ENCODE measurements around the gene AKAP7.
"Not testable (repeated sequence)": the region's sequence is repeated elsewhere in the genome, so short reads cannot be mapped to it uniquely, and the experiment has no call there.

Gene AKAP7

GRCh38 chr6:131283466-131284175 lies 148.4 kb downstream of the AKAP7 start:
- Histone ChIP-seq H3K9ac (ENCODE audit: low read depth in 1 of 2, low read length in 2 of 2) (no peak overlapping the region), H3K27me3 (ENCODE audit: control insufficient read depth in 1 of 2, insufficient read depth in 2 of 2, low read length in 2 of 2) (no peaks in the 10 kb centered on the region), H3K4me3 (ENCODE audit: low read depth in 1 of 2, low read length in 2 of 2) (no peak overlapping the region), H3K36me3 (ENCODE audit: control insufficient read depth in 1 of 2, insufficient read depth in 2 of 2, low read length in 2 of 2) (peaks cover 6 to 9% of the 10 kb centered on the region in 2 donors), H3K9me3 (ENCODE audit: control insufficient read depth in 1 of 2, low read length in 2 of 2) (no peaks in the 10 kb centered on the region), H3K4me1 (ENCODE audit: control insufficient read depth in 1 of 2, insufficient read depth in 2 of 2, low read length in 2 of 2) (peaks cover 13 to 16% of the 10 kb centered on the region in 2 donors), H3K27ac (ENCODE audit: low read depth, low read length) (no peak overlapping the region)

- no peaks in the 10 kb centered on the region for H3K27me3 ChIP-seq (ENCODE audit: control insufficient read depth in 1 of 2, insufficient read depth in 2 of 2, low read length in 2 of 2)
- peaks cover 6 to 8% of the 10 kb centered on the region in 2 donors for H3K36me3 ChIP-seq (ENCODE audit: control insufficient read depth in 1 of 2, insufficient read depth in 2 of 2, low read length in 2 of 2)
- no peak overlapping the region for H3K27ac ChIP-seq (ENCODE audit: low read depth, low read length)
- H3K4me1 ChIP-seq (ENCODE audit: control insufficient read depth in 1 of 2, insufficient read depth in 2 of 2, low read length in 2 of 2), result peaks cover 13 to 16% of the 10 kb centered on the region in 2 donors
- H3K9ac ChIP-seq (ENCODE audit: low read depth in 1 of 2, low read length in 2 of 2), result no peak overlapping the region
- H3K4me3 ChIP-seq (ENCODE audit: low read depth in 1 of 2, low read length in 2 of 2), result no peak overlapping the region
- H3K9me3 ChIP-seq (ENCODE audit: control insufficient read depth in 1 of 2, low read length in 2 of 2), result no peaks in the 10 kb centered on the region
These were observed 150.3 kb downstream of the AKAP7 start for GRCh38 chr6:131285548-131285947.

- peaks cover 6 to 9% of the 10 kb centered on the region in 2 donors for H3K4me1 ChIP-seq (ENCODE audit: control insufficient read depth in 1 of 2, insufficient read depth in 2 of 2, low read length in 2 of 2)
- H3K9ac ChIP-seq (ENCODE audit: low read depth in 1 of 2, low read length in 2 of 2), result no peak overlapping the region
- peaks cover 6 to 8% of the 10 kb centered on the region in 2 donors for H3K36me3 ChIP-seq (ENCODE audit: control insufficient read depth in 1 of 2, insufficient read depth in 2 of 2, low read length in 2 of 2)
- no peak overlapping the region for H3K27ac ChIP-seq (ENCODE audit: low read depth, low read length)
- no peaks in the 10 kb centered on the region for H3K27me3 ChIP-seq (ENCODE audit: control insufficient read depth in 1 of 2, insufficient read depth in 2 of 2, low read length in 2 of 2)
- H3K9me3 ChIP-seq (ENCODE audit: control insufficient read depth in 1 of 2, low read length in 2 of 2), result no peaks in the 10 kb centered on the region
- H3K4me3 ChIP-seq (ENCODE audit: low read depth in 1 of 2, low read length in 2 of 2), result no peak overlapping the region
These were observed 151.3 kb downstream of the AKAP7 start for GRCh38 chr6:131286469-131287040.

GRCh38 chr6:131288214-131288613 lies 152.9 kb downstream of the AKAP7 start:
- peaks cover 6 to 8% of the 10 kb centered on the region in 2 donors for H3K36me3 ChIP-seq (ENCODE audit: control insufficient read depth in 1 of 2, insufficient read depth in 2 of 2, low read length in 2 of 2)
- no peaks in the 10 kb centered on the region for H3K9me3 ChIP-seq (ENCODE audit: control insufficient read depth in 1 of 2, low read length in 2 of 2)
- H3K9ac ChIP-seq (ENCODE audit: low read depth in 1 of 2, low read length in 2 of 2), result no peak overlapping the region
- H3K27ac ChIP-seq (ENCODE audit: low read depth, low read length), result no peak overlapping the region
- no peaks in the 10 kb centered on the region for H3K27me3 ChIP-seq (ENCODE audit: control insufficient read depth in 1 of 2, insufficient read depth in 2 of 2, low read length in 2 of 2)
- no peak overlapping the region for H3K4me3 ChIP-seq (ENCODE audit: low read depth in 1 of 2, low read length in 2 of 2)
- H3K4me1 ChIP-seq (ENCODE audit: control insufficient read depth in 1 of 2, insufficient read depth in 2 of 2, low read length in 2 of 2), result peaks cover 0 to 14% of the 10 kb centered on the region in 2 donors

- H3K4me1 ChIP-seq (ENCODE audit: control insufficient read depth in 1 of 2, insufficient read depth in 2 of 2, low read length in 2 of 2), result peaks cover 0 to 20% of the 10 kb centered on the region in 2 donors
- no peaks in the 10 kb centered on the region for H3K27me3 ChIP-seq (ENCODE audit: control insufficient read depth in 1 of 2, insufficient read depth in 2 of 2, low read length in 2 of 2)
- no peak overlapping the region for H3K4me3 ChIP-seq (ENCODE audit: low read depth in 1 of 2, low read length in 2 of 2)
- no peaks in the 10 kb centered on the region for H3K9me3 ChIP-seq (ENCODE audit: control insufficient read depth in 1 of 2, low read length in 2 of 2)
- no peaks in the 10 kb centered on the region for H3K36me3 ChIP-seq (ENCODE audit: control insufficient read depth in 1 of 2, insufficient read depth in 2 of 2, low read length in 2 of 2)
- no peak overlapping the region for H3K9ac ChIP-seq (ENCODE audit: low read depth in 1 of 2, low read length in 2 of 2)
- no peak overlapping the region for H3K27ac ChIP-seq (ENCODE audit: low read depth, low read length)
These were observed 155.7 kb downstream of the AKAP7 start for GRCh38 chr6:131290955-131291354.

- H3K36me3 ChIP-seq (ENCODE audit: control insufficient read depth in 1 of 2, insufficient read depth in 2 of 2, low read length in 2 of 2), result no peaks in the 10 kb centered on the region
- peaks cover 0 to 20% of the 10 kb centered on the region in 2 donors for H3K4me1 ChIP-seq (ENCODE audit: control insufficient read depth in 1 of 2, insufficient read depth in 2 of 2, low read length in 2 of 2)
- H3K27me3 ChIP-seq (ENCODE audit: control insufficient read depth in 1 of 2, insufficient read depth in 2 of 2, low read length in 2 of 2), result no peaks in the 10 kb centered on the region
- H3K9ac ChIP-seq (ENCODE audit: low read depth in 1 of 2, low read length in 2 of 2), result no peak overlapping the region
- no peak overlapping the region for H3K4me3 ChIP-seq (ENCODE audit: low read depth in 1 of 2, low read length in 2 of 2)
- no peaks in the 10 kb centered on the region for H3K9me3 ChIP-seq (ENCODE audit: control insufficient read depth in 1 of 2, low read length in 2 of 2)
- no peak overlapping the region for H3K27ac ChIP-seq (ENCODE audit: low read depth, low read length)
These were observed 157.1 kb downstream of the AKAP7 start for GRCh38 chr6:131292145-131292938.

GRCh38 chr6:131293472-131293911 lies 158.2 kb downstream of the AKAP7 start:
- Histone ChIP-seq H3K9ac (ENCODE audit: low read depth in 1 of 2, low read length in 2 of 2) (no peak overlapping the region), H3K27ac (ENCODE audit: low read depth, low read length) (no peak overlapping the region), H3K27me3 (ENCODE audit: control insufficient read depth in 1 of 2, insufficient read depth in 2 of 2, low read length in 2 of 2) (no peaks in the 10 kb centered on the region), H3K4me3 (ENCODE audit: low read depth in 1 of 2, low read length in 2 of 2) (no peak overlapping the region), H3K4me1 (ENCODE audit: control insufficient read depth in 1 of 2, insufficient read depth in 2 of 2, low read length in 2 of 2) (peaks cover 0 to 20% of the 10 kb centered on the region in 2 donors), H3K9me3 (ENCODE audit: control insufficient read depth in 1 of 2, low read length in 2 of 2) (no peaks in the 10 kb centered on the region), H3K36me3 (ENCODE audit: control insufficient read depth in 1 of 2, insufficient read depth in 2 of 2, low read length in 2 of 2) (no peaks in the 10 kb centered on the region)

GRCh38 chr6:131295081-131295480 lies 159.8 kb downstream of the AKAP7 start:
- Histone ChIP-seq H3K36me3 (ENCODE audit: control insufficient read depth in 1 of 2, insufficient read depth in 2 of 2, low read length in 2 of 2) (no peaks in the 10 kb centered on the region), H3K4me1 (ENCODE audit: control insufficient read depth in 1 of 2, insufficient read depth in 2 of 2, low read length in 2 of 2) (peaks cover 0 to 20% of the 10 kb centered on the region in 2 donors), H3K9ac (ENCODE audit: low read depth in 1 of 2, low read length in 2 of 2) (no peak overlapping the region)

GRCh38 chr6:131300826-131301225 lies 165.6 kb downstream of the AKAP7 start:
- H3K4me3 ChIP-seq (ENCODE audit: low read depth in 1 of 2, low read length in 2 of 2); H3K27me3 ChIP-seq (ENCODE audit: control insufficient read depth in 1 of 2, insufficient read depth in 2 of 2, low read length in 2 of 2); H3K9me3 ChIP-seq (ENCODE audit: control insufficient read depth in 1 of 2, low read length in 2 of 2); H3K27ac ChIP-seq (ENCODE audit: low read depth, low read length); H3K9ac ChIP-seq (ENCODE audit: low read depth in 1 of 2, low read length in 2 of 2); H3K4me1 ChIP-seq (ENCODE audit: control insufficient read depth in 1 of 2, insufficient read depth in 2 of 2, low read length in 2 of 2); H3K36me3 ChIP-seq (ENCODE audit: control insufficient read depth in 1 of 2, insufficient read depth in 2 of 2, low read length in 2 of 2): not testable (repeated sequence)

More at GRCh38 chr6:131295081-131295480, 159.8 kb downstream of the AKAP7 start:
- no peaks in the 10 kb centered on the region for H3K27me3 ChIP-seq (ENCODE audit: control insufficient read depth in 1 of 2, insufficient read depth in 2 of 2, low read length in 2 of 2)
- H3K27ac ChIP-seq (ENCODE audit: low read depth, low read length), result no peak overlapping the region
- H3K9me3 ChIP-seq (ENCODE audit: control insufficient read depth in 1 of 2, low read length in 2 of 2), result no peaks in the 10 kb centered on the region
- H3K4me3 ChIP-seq (ENCODE audit: low read depth in 1 of 2, low read length in 2 of 2), result no peak overlapping the region

GRCh38 chr6:131303338-131303930 lies 168.2 kb downstream of the AKAP7 start:
- Histone ChIP-seq H3K27me3 (ENCODE audit: control insufficient read depth in 1 of 2, insufficient read depth in 2 of 2, low read length in 2 of 2) (no peaks in the 10 kb centered on the region), H3K4me3 (ENCODE audit: low read depth in 1 of 2, low read length in 2 of 2) (no peak overlapping the region), H3K36me3 (ENCODE audit: control insufficient read depth in 1 of 2, insufficient read depth in 2 of 2, low read length in 2 of 2) (no peaks in the 10 kb centered on the region), H3K9me3 (ENCODE audit: control insufficient read depth in 1 of 2, low read length in 2 of 2) (no peaks in the 10 kb centered on the region), H3K27ac (ENCODE audit: low read depth, low read length) (no peak overlapping the region), H3K4me1 (ENCODE audit: control insufficient read depth in 1 of 2, insufficient read depth in 2 of 2, low read length in 2 of 2) (no peaks in the 10 kb centered on the region), H3K9ac (ENCODE audit: low read depth in 1 of 2, low read length in 2 of 2) (no peak overlapping the region)
